ENCODE measurements around the gene PRM3. TPM values are rescaled to one million over a fixed set of nuclear protein-coding genes. Genes with fewer than 3 reads are reported as not detected.

PRM3 gene, protein sequence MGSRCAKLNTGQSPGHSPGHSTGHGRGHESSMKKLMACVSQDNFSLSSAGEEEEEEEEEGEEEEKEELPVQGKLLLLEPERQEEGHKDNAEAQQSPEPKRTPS
- total RNA-seq = not detected

DNA sequence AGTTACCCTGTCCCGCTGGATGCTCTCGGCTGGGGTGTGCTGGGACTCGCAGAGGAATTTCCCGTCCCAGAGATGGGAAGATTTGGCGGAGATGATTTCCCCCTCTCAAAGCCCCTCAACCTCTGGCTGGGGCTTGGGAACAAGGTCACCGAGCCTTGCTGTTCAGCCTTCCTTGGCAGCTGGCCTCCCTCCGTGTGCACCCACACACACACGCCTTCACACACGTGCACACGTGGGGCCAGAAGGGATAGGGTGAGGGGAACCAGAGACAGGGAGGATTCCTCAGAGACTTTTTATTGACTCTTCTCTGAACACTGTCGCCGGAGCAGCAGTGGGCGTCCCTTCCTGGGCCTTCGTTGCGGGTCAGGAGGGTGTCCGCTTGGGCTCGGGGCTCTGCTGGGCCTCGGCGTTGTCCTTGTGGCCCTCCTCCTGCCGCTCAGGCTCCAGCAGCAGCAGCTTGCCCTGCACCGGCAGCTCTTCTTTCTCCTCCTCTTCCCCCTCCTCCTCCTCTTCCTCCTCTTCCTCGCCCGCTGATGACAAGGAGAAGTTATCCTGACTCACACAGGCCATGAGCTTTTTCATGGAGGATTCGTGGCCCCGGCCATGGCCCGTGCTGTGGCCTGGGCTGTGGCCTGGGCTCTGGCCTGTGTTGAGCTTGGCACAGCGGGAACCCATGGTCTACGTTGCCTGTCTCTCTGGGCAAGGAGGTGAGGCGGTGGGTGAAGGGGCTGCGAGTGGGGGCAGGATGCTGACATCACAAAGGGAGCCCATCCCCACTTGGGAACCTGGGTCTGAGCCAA is at the start of gene PRM3:
Gene PRM3, minus strand, starts transcription at position 709 of the 800 bp plus-strand sequence. Its CDS starts 34 bp downstream, at position 675.
- Histone ChIP-seq H3K4me1 (no peaks in the 10 kb centered on the region), H3K36me3 (no peaks in the 10 kb centered on the region), H3K27ac (no peak within 1 kb of the TSS), H3K4me3 (no peak within 1 kb of the TSS), H3K27me3 (no peaks in the 10 kb centered on the region), H3K9me3 (no peaks in the 10 kb centered on the region)
- intact Hi-C loops (cut with DNase I) = no loop called here
- DNase-seq (ENCODE audit: low spot score in 2 of 2) = no peak
- TF ChIP-seq, protein P1, sequence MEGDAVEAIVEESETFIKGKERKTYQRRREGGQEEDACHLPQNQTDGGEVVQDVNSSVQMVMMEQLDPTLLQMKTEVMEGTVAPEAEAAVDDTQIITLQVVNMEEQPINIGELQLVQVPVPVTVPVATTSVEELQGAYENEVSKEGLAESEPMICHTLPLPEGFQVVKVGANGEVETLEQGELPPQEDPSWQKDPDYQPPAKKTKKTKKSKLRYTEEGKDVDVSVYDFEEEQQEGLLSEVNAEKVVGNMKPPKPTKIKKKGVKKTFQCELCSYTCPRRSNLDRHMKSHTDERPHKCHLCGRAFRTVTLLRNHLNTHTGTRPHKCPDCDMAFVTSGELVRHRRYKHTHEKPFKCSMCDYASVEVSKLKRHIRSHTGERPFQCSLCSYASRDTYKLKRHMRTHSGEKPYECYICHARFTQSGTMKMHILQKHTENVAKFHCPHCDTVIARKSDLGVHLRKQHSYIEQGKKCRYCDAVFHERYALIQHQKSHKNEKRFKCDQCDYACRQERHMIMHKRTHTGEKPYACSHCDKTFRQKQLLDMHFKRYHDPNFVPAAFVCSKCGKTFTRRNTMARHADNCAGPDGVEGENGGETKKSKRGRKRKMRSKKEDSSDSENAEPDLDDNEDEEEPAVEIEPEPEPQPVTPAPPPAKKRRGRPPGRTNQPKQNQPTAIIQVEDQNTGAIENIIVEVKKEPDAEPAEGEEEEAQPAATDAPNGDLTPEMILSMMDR (IDR thresholded peaks at IDR 0.05) = no peak

DNA sequence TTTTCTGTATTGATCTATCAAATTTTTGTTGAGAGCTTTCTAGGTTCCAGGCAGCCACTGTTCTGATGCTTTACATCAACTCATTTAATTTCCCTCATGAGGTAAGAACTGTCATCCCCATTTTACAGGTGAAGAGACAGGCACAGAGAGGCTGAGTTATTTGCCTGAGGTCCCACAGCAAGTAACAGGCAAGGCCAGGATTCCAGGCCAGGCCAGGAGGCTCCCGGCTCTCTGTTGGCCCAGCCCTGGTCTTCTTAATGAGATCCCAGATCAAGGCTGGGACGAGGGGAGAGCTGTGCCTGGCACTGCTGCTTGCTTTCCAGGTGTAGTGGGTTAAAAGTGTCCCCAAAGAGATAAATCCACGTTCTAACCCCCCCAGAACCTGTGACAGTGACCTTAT is 49.4 kb upstream of the PRM3 start:
- no peak overlapping the region for H3K4me3 ChIP-seq
- DNase-seq (ENCODE audit: low spot score in 2 of 2) = no peak
- no peaks in the 10 kb centered on the region for H3K36me3 ChIP-seq
- intact Hi-C loops (cut with DNase I) = no loop called here
- no peaks in the 10 kb centered on the region for H3K4me1 ChIP-seq
- H3K27me3 ChIP-seq = no peaks in the 10 kb centered on the region
- H3K9me3 ChIP-seq = no peaks in the 10 kb centered on the region
- TF ChIP-seq, protein P1 (IDR thresholded peaks at IDR 0.05) = no peak
- no peak overlapping the region for H3K27ac ChIP-seq

DNA sequence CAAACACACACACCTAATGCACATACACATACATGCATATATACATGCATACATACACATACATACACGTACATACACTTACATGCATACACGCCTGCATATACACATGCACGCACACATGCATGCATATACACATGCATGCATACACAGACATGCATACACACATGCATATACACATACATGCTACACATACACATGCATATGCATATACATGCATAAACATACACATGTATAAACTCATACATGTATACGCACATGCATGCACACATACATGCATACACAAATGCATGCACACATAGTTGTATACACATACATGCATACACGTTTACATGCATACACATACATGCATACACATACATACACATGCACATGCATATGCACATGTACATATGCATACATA is 48.2 kb upstream of the PRM3 start:
- H3K4me1 ChIP-seq = no peaks in the 10 kb centered on the region
- H3K4me3 ChIP-seq = no peak overlapping the region
- H3K27ac ChIP-seq = no peak overlapping the region
- no peaks in the 10 kb centered on the region for H3K36me3 ChIP-seq
- TF ChIP-seq, protein P1 (IDR thresholded peaks at IDR 0.05) = no peak
- intact Hi-C loops (cut with DNase I) = no loop called here
- no peaks in the 10 kb centered on the region for H3K9me3 ChIP-seq
- no peaks in the 10 kb centered on the region for H3K27me3 ChIP-seq
- DNase-seq (ENCODE audit: low spot score in 2 of 2) = no peak

DNA sequence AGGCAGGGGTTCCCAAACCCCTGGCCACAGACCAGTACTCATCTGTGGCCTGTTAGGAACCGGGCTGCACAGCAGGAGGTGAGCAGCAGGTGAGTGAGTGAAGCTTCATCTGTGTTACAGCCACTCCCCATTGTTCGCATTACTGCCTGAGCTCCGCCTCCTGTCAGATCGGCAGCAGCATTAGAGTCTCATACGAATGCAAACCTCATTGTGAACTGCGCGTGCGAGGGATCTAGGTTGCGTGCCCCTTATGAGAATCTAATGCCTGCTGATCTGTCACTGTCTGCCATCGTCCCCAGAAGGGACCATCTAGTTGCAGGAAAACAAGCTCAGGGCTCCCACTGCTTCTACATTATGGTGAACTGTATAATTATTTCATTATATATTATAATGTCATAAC is 46.7 kb upstream of the PRM3 start:
- TF ChIP-seq, protein P1 (IDR thresholded peaks at IDR 0.05) = no peak

DNA sequence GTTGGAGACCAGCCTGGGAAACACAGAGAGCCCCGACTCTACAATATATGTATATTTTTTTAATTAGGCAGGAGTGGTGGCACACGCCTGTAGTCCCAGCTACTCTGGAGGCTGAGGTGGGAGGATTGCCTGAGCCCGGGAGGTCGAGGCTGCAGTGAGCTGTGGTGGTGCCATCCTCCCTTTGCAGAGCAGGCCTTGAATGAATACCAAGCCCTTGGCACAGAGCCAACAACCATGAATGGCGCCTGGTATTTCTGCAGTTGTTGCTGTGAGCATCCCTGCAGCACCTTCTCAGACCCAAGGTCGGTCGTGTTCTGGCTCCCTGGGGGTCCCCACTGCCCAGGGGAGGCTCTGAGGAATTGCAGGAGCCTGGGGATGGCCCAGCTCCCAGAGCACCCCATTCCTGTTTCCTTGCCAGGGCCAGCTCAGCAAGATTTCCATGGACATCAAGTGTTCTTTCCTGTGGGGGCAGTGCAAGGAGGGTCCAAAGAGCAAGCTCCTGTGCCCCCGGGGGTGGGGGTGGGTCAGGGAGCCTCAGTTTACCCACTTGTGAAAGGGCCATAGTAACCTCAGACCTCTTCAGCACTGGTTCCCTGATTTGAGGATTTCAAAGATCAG is 46.2 kb upstream of the PRM3 start:
- Histone ChIP-seq H3K4me3 (no peak overlapping the region), H3K27ac (no peak overlapping the region), H3K27me3 (no peaks in the 10 kb centered on the region), H3K36me3 (no peaks in the 10 kb centered on the region), H3K9me3 (no peaks in the 10 kb centered on the region), H3K4me1 (no peaks in the 10 kb centered on the region)
- no peak for DNase-seq (ENCODE audit: low spot score in 2 of 2)
- TF ChIP-seq, protein P1 (IDR thresholded peaks at IDR 0.05) = no peak
- intact Hi-C loops (cut with DNase I) = no loop called here

More for the DNA sequence above, 46.7 kb upstream of the PRM3 start:
- Histone ChIP-seq H3K36me3 (no peaks in the 10 kb centered on the region), H3K9me3 (no peaks in the 10 kb centered on the region), H3K27ac (no peak overlapping the region), H3K4me1 (no peaks in the 10 kb centered on the region), H3K27me3 (no peaks in the 10 kb centered on the region), H3K4me3 (no peak overlapping the region)
- intact Hi-C loops (cut with DNase I) = no loop called here
- no peak for DNase-seq (ENCODE audit: low spot score in 2 of 2)

Data from ascending aorta (tissue), 2 donors.